ENCODE data around the gene CXorf58. TPM values are rescaled to one million over a fixed set of nuclear protein-coding genes. Genes with fewer than 3 reads are reported as not detected.
"Not testable (repeated sequence)": the region's sequence is repeated elsewhere in the genome, so short reads cannot be mapped to it uniquely, and the experiment has no call there.

The CXorf58 gene
- polyA plus RNA-seq, 1 donor: 0.13 TPM

DNA sequence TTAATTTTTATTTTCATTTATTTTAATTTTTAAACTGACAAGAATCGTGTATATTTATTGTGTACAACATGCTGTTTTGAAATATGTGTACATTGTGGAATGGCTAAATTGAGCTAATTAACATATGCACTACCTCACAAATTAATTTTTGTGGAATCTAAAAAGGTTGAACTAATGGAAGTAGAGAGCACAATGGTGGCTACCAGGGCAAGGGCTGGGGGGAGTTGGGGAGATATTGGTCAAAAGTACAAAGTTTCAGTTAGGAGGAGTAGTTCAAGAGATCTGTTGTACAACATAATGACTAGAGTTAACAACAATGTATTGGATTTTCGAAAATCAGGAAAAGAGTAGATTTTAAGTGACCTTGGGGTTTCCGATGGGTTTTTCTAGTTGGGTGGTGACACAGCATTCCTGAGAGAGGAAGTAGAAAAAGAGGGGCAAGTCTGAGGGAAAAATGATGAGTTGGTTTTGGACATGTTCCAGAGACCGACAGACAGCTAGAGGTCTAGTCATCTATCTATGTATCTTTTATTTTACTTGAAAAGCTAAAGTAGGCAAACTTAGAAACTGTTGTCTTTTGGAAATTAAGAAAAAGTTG, 23.3 kb upstream of the CXorf58 start:
- no peak for DNase-seq
- no peak overlapping the region for H3K4me3 ChIP-seq (ENCODE audit: low read length)
- H3K27ac ChIP-seq (ENCODE audit: low read length): no peak overlapping the region
- no peaks in the 10 kb centered on the region for H3K36me3 ChIP-seq (ENCODE audit: control insufficient read depth, insufficient read depth, low read length)
- no peaks in the 10 kb centered on the region for H3K9me3 ChIP-seq (ENCODE audit: control insufficient read depth, low read depth, low read length)
- no peaks in the 10 kb centered on the region for H3K27me3 ChIP-seq (ENCODE audit: control insufficient read depth, insufficient read depth, low read length)
- no CpG with 5 or more reads among the region's 4 CpGs for WGBS (ENCODE audit: insufficient coverage, low lambda C conversion rate)
- H3K4me1 ChIP-seq (ENCODE audit: control insufficient read depth, insufficient read depth, low read length): peaks cover 34% of the 10 kb centered on the region

DNA sequence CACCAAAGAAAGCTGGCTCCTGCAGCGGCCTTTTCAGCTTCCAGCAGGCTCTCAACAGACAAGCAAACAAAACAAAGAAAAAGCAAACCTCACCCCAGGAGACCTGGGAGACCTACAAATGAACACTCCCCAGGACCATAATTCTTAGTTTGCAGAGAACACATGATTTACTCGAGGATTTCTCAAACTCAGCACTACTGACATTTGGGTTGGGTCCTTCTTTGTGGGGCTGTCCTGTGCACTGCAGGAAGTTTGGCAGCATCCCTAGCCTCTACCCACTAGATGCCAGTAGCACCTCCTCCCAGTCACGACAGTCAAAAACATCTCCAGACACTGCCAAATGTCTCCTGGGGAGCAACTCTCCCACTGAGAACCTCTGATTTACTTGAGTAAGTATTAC, 22.0 kb upstream of the CXorf58 start:
- no peak for DNase-seq
- H3K9me3 ChIP-seq (ENCODE audit: control insufficient read depth, low read depth, low read length): no peaks in the 10 kb centered on the region
- H3K4me3 ChIP-seq (ENCODE audit: low read length): no peak overlapping the region
- no peaks in the 10 kb centered on the region for H3K27me3 ChIP-seq (ENCODE audit: control insufficient read depth, insufficient read depth, low read length)
- peak overlapping the region; percentile 23 for H3K27ac ChIP-seq (ENCODE audit: low read length)
- WGBS (ENCODE audit: insufficient coverage, low lambda C conversion rate): no CpG with 5 or more reads among the region's 3 CpGs
- H3K4me1 ChIP-seq (ENCODE audit: control insufficient read depth, insufficient read depth, low read length): peaks cover 31% of the 10 kb centered on the region
- no peaks in the 10 kb centered on the region for H3K36me3 ChIP-seq (ENCODE audit: control insufficient read depth, insufficient read depth, low read length)

- H3K4me3 ChIP-seq (ENCODE audit: low read length): no peak overlapping the region
- peaks cover 31% of the 10 kb centered on the region for H3K4me1 ChIP-seq (ENCODE audit: control insufficient read depth, insufficient read depth, low read length)
- WGBS (ENCODE audit: insufficient coverage, low lambda C conversion rate): no CpG with 5 or more reads among the region's 6 CpGs
- no peaks in the 10 kb centered on the region for H3K27me3 ChIP-seq (ENCODE audit: control insufficient read depth, insufficient read depth, low read length)
- H3K9me3 ChIP-seq (ENCODE audit: control insufficient read depth, low read depth, low read length): no peaks in the 10 kb centered on the region
- H3K27ac ChIP-seq (ENCODE audit: low read length): peak overlapping the region; percentile 94
- no peaks in the 10 kb centered on the region for H3K36me3 ChIP-seq (ENCODE audit: control insufficient read depth, insufficient read depth, low read length)
- peak; percentile 71 to 87 for DNase-seq
Observed at GRCh38 chrX:23887451-23887850, 20.4 kb upstream of the CXorf58 start.

DNA sequence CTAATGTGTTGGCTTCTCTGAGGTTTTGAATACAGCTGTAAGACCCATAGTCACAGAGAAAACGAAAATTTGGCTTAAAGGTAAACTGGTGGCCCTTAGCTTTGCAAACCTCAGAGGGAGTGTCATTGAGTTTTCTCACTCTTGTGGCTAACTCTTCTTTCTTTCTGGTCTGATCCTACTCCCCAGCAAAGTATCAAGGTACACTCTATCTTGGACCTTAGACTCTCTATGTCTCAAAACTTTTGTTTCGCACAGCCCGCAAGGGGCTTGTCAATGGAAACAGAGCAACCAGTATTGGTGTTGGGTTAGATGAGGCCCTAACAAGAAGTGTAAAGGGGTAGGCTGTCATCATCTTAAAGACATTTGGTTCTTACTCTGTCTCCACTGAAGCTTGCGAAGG, 19.9 kb upstream of the CXorf58 start:
- WGBS (ENCODE audit: insufficient coverage, low lambda C conversion rate): no CpG with 5 or more reads among the region's 4 CpGs
- Histone ChIP-seq H3K27me3 (ENCODE audit: control insufficient read depth, insufficient read depth, low read length) (no peaks in the 10 kb centered on the region), H3K4me3 (ENCODE audit: low read length) (no peak overlapping the region), H3K27ac (ENCODE audit: low read length) (peak overlapping the region; percentile 94), H3K9me3 (ENCODE audit: control insufficient read depth, low read depth, low read length) (no peaks in the 10 kb centered on the region), H3K36me3 (ENCODE audit: control insufficient read depth, insufficient read depth, low read length) (no peaks in the 10 kb centered on the region), H3K4me1 (ENCODE audit: control insufficient read depth, insufficient read depth, low read length) (peaks cover 31% of the 10 kb centered on the region)
- DNase-seq: peak in 1 of 2 donors; percentile 73

DNA sequence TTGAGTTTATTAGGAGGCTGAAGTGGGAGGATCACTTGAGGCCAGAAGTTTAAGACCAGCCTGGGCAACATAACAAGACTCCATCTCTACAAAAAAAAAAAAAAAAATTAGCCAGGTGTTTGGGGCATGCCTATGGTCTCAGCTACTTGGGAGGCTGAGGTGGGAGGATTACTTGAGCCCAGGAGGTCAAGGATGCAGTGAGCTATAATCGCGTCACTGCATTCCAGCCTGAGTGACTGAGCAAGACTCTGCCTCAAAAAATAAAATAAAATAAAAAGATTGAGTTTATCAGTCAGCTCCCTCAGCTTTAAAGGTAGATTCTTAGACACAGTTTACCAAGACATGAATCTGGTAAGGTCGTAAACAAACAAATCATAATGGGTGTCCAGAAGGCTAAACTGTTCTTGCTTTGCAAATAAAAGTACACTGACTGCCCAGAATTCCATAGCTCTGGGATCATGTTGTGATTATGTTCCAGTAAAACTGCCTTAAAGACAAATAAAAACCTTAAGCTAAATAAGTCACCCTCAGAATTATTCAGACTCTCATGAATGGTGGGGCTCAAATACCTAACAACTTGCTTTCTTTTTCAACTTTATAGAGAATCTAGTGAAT, 18.8 kb upstream of the CXorf58 start:
- H3K4me1 ChIP-seq (ENCODE audit: control insufficient read depth, insufficient read depth, low read length): peaks cover 25% of the 10 kb centered on the region
- H3K27me3 ChIP-seq (ENCODE audit: control insufficient read depth, insufficient read depth, low read length): no peaks in the 10 kb centered on the region
- no peak overlapping the region for H3K4me3 ChIP-seq (ENCODE audit: low read length)
- H3K27ac ChIP-seq (ENCODE audit: low read length): peak overlapping the region; percentile 94
- no CpG with 5 or more reads among the region's 3 CpGs for WGBS (ENCODE audit: insufficient coverage, low lambda C conversion rate)
- H3K9me3 ChIP-seq (ENCODE audit: control insufficient read depth, low read depth, low read length): no peaks in the 10 kb centered on the region
- H3K36me3 ChIP-seq (ENCODE audit: control insufficient read depth, insufficient read depth, low read length): no peaks in the 10 kb centered on the region
- no peak for DNase-seq

DNA sequence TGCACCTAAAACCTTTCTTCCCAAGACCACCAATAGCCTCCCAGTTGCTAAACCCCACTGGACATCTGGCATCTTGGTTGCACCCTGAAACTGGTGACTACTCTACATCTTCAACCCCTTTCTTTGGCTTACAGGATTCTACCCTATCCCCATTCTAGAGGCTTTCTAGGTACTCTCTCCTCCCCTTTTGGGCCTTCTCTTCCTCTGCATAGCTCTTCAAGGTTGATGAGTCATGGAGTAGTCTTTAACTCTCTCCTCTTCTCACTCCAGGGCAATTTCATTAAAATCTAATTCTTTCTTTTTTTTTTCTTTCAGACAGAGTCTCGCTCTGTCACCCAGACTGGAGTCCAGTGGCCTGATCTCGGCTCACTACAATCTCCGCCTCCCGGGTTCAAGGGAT, 16.9 kb upstream of the CXorf58 start:
- H3K4me3 ChIP-seq (ENCODE audit: low read length): no peak overlapping the region
- H3K4me1 ChIP-seq (ENCODE audit: control insufficient read depth, insufficient read depth, low read length): peaks cover 14% of the 10 kb centered on the region
- DNase-seq: no peak
- H3K36me3 ChIP-seq (ENCODE audit: control insufficient read depth, insufficient read depth, low read length): no peaks in the 10 kb centered on the region
- no peak overlapping the region for H3K27ac ChIP-seq (ENCODE audit: low read length)
- WGBS (ENCODE audit: insufficient coverage, low lambda C conversion rate): no CpG with 5 or more reads among the region's 4 CpGs
- H3K9me3 ChIP-seq (ENCODE audit: control insufficient read depth, low read depth, low read length): no peaks in the 10 kb centered on the region
- no peaks in the 10 kb centered on the region for H3K27me3 ChIP-seq (ENCODE audit: control insufficient read depth, insufficient read depth, low read length)

- not testable (repeated sequence) for H3K27ac ChIP-seq (ENCODE audit: low read length); H3K9me3 ChIP-seq (ENCODE audit: control insufficient read depth, low read depth, low read length); H3K4me3 ChIP-seq (ENCODE audit: low read length); DNase-seq; H3K36me3 ChIP-seq (ENCODE audit: control insufficient read depth, insufficient read depth, low read length); H3K27me3 ChIP-seq (ENCODE audit: control insufficient read depth, insufficient read depth, low read length)
- H3K4me1 ChIP-seq (ENCODE audit: control insufficient read depth, insufficient read depth, low read length): peaks cover 13% of the 10 kb centered on the region
- WGBS (ENCODE audit: insufficient coverage, low lambda C conversion rate): no CpG with 5 or more reads among the region's 6 CpGs
Observed at GRCh38 chrX:23894993-23895392, 12.8 kb upstream of the CXorf58 start.

DNA sequence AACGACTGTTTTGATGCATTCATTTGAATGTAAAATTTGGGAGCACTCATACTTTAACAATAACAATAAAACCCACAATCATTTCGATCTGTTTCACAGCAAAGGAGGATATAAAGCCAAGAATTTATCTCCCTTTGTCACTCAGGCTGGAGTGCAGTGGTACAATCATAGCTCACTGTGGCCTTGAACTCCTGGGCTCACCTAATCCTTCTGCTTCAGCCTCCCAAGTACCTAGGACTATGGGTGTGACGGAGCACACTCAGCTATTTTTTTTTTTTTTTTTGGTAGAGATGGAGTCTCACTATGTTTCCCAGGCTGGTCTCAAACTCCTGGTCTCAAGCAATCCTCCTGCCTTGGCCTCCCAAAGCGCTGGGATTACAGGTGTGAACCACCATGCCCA, 11.3 kb upstream of the CXorf58 start:
- not testable (repeated sequence) for H3K36me3 ChIP-seq (ENCODE audit: control insufficient read depth, insufficient read depth, low read length); H3K4me3 ChIP-seq (ENCODE audit: low read length); H3K27me3 ChIP-seq (ENCODE audit: control insufficient read depth, insufficient read depth, low read length); H3K27ac ChIP-seq (ENCODE audit: low read length); H3K9me3 ChIP-seq (ENCODE audit: control insufficient read depth, low read depth, low read length); DNase-seq
- peaks cover 17% of the 10 kb centered on the region for H3K4me1 ChIP-seq (ENCODE audit: control insufficient read depth, insufficient read depth, low read length)
- no CpG with 5 or more reads among the region's 4 CpGs for WGBS (ENCODE audit: insufficient coverage, low lambda C conversion rate)

GRCh38 chrX:23896981-23897380, 10.8 kb upstream of the CXorf58 start:
- H3K27ac ChIP-seq (ENCODE audit: low read length): no peak overlapping the region
- DNase-seq: no peak
- H3K36me3 ChIP-seq (ENCODE audit: control insufficient read depth, insufficient read depth, low read length): no peaks in the 10 kb centered on the region
- H3K4me3 ChIP-seq (ENCODE audit: low read length): no peak overlapping the region
- no peaks in the 10 kb centered on the region for H3K27me3 ChIP-seq (ENCODE audit: control insufficient read depth, insufficient read depth, low read length)
- peaks cover 21% of the 10 kb centered on the region for H3K4me1 ChIP-seq (ENCODE audit: control insufficient read depth, insufficient read depth, low read length)
- no peaks in the 10 kb centered on the region for H3K9me3 ChIP-seq (ENCODE audit: control insufficient read depth, low read depth, low read length)
- WGBS (ENCODE audit: insufficient coverage, low lambda C conversion rate): no CpG with 5 or more reads among the region's 2 CpGs

DNA sequence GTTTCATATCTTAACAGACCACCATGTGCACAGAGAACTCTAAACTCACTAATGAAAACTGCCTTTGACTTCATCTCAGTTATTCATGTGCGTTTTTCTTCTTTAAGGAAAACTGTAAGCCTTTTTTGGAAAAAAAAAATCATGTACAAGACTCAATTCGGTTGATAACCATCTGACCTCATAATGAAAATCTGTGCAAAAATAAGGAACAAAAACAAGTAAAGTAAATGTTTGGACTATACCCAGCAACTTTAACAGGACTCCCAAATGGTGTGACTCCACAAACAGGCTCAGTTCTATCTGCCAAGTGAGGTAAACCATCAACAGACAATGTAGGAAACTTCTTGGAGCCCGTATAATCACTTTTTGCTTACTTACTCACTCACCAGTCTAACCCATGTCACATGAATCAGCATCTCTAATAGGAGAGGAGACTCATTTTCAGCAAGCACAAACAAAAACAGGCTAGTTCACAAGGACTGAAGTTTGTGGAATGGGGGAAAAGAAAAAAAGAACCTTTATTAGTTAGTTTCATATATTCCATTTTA, 9.3 kb upstream of the CXorf58 start:
- Histone ChIP-seq H3K36me3 (ENCODE audit: control insufficient read depth, insufficient read depth, low read length) (no peaks in the 10 kb centered on the region), H3K4me1 (ENCODE audit: control insufficient read depth, insufficient read depth, low read length) (peaks cover 24% of the 10 kb centered on the region), H3K9me3 (ENCODE audit: control insufficient read depth, low read depth, low read length) (no peaks in the 10 kb centered on the region), H3K27ac (ENCODE audit: low read length) (peak overlapping the region; percentile 45), H3K4me3 (ENCODE audit: low read length) (no peak overlapping the region), H3K27me3 (ENCODE audit: control insufficient read depth, insufficient read depth, low read length) (no peaks in the 10 kb centered on the region)
- DNase-seq: no peak
- WGBS (ENCODE audit: insufficient coverage, low lambda C conversion rate): no CpG with 5 or more reads among the region's 3 CpGs
